HepG2 (cell line): ENCODE measurements around the gene RABL6. TPM values are rescaled to one million over a fixed set of nuclear protein-coding genes. Genes with fewer than 3 reads are reported as not detected.
"Not testable (repeated sequence)": the region's sequence is repeated elsewhere in the genome, so short reads cannot be mapped to it uniquely, and the experiment has no call there.

ENCODE experiments used
- AKAP8 ChIP-seq: sonication (generic); formaldehyde crosslinking; IDR thresholded peaks from 2 replicates; pipeline ENCODE4 v1.5.1; 2020; ENCODE audit warnings: mild to moderate bottlenecking, missing genetic modification reagents
- HNF1A ChIP-seq, 2 experiments: sonication (generic) in 1 of 2; formaldehyde crosslinking in 1 of 2; IDR thresholded peaks; 2 replicates each; pipeline versions ENCODE4 v1.4.0 to v1.6.1; 2016 to 2020; ENCODE audit warnings: borderline replicate concordance in 1 of 2, low read depth in 1 of 2, mild to moderate bottlenecking in 1 of 2, missing genetic modification reagents in 1 of 2
- MED8 ChIP-seq: sonication (generic); formaldehyde crosslinking; IDR thresholded peaks from 2 replicates; pipeline ENCODE4 v1.8.1; 2023; ENCODE audit warnings: mild to moderate bottlenecking, missing genetic modification reagents; ENCODE audit not compliant: insufficient replicate concordance
- NONO ChIP-seq, 2 experiments: fragments of 450-650 bp in 1 of 2; sonication (generic) in 1 of 2; formaldehyde crosslinking in 1 of 2; IDR thresholded peaks in 1 of 2; conservative IDR thresholded peaks in 1 of 2; 2 replicates each; pipeline versions ENCODE4 v1.6.1 to v1.8.0; 2017 to 2022; ENCODE audit warnings: mild to moderate bottlenecking in 1 of 2, missing genetic modification reagents in 1 of 2, moderate library complexity in 1 of 2
- ZHX2 ChIP-seq, 2 experiments: sonication (generic) in 1 of 2; formaldehyde crosslinking in 1 of 2; IDR thresholded peaks; 2 replicates each; pipeline versions ENCODE4 v1.6.1 to v1.9.0; 2014 to 2022; ENCODE audit warnings: antibody characterized with exemption in 1 of 2, borderline replicate concordance in 1 of 2, inconsistent platforms in 1 of 2, low read depth in 1 of 2, missing genetic modification reagents in 1 of 2
- ZIK1 ChIP-seq: sonication (generic); formaldehyde crosslinking; IDR thresholded peaks from 2 replicates; pipeline ENCODE4 v1.5.0; 2020; ENCODE audit warnings: mild to moderate bottlenecking, low read depth, missing genetic modification reagents, borderline replicate concordance
- ZNF558 ChIP-seq: sonication (generic); formaldehyde crosslinking; IDR thresholded peaks from 2 replicates; pipeline ENCODE4 v1.9.0; 2022; ENCODE audit warnings: mild to moderate bottlenecking, missing genetic modification reagents, borderline replicate concordance
- ZNF766 ChIP-seq: sonication (generic); formaldehyde crosslinking; IDR thresholded peaks from 2 replicates; pipeline ENCODE4 v1.5.0; 2020; ENCODE audit warnings: missing genetic modification reagents, borderline replicate concordance
- polyA plus RNA-seq, 8 experiments: library from polyadenylated mRNA; depleted of rRNA in 3 of 8; stranded (reverse) in 7 of 8; unstranded in 1 of 8; fragments of >200 nt; fragmentation: Illumina TruSeq in 4 of 8; extraction: Trizol in 4 of 8; gene quantifications; 2 replicates each; pipeline versions ENCODE4 v1.2.1 to v1.2.3, GENCODE V29; 2011 to 2016; ENCODE audit warnings: low read depth in 4 of 8, missing spikeins in 1 of 8, mixed read lengths in 1 of 8; ENCODE audit not compliant: insufficient read depth in 1 of 8
- total RNA-seq, 5 experiments: library from RNA; depleted of rRNA; stranded (reverse); fragments of >200 nt; fragmentation: Illumina TruSeq; extraction: Trizol; gene quantifications; 2 replicates each; pipeline ENCODE4 v1.2.3, GENCODE V29; 2016; ENCODE audit warnings: low read depth in 1 of 5
- TF ChIP-seq, protein P1 (sequence below): sonication (generic); formaldehyde crosslinking; IDR thresholded peaks from 2 replicates; pipeline ENCODE4 v1.4.0; 2020; ENCODE audit warnings: mild to moderate bottlenecking, missing genetic modification reagents, borderline replicate concordance

RABL6 gene
- total and polyA plus RNA-seq, 2 of the 13 experiments (the other 11 are each of a cell fraction or from before 2014, with no cell fraction given) = 81.5 to 125 TPM

GRCh38 chr9:136788644-136789522 lies 18.9 kb upstream of the RABL6 start (continued):
- TF ChIP-seq, protein P1, sequence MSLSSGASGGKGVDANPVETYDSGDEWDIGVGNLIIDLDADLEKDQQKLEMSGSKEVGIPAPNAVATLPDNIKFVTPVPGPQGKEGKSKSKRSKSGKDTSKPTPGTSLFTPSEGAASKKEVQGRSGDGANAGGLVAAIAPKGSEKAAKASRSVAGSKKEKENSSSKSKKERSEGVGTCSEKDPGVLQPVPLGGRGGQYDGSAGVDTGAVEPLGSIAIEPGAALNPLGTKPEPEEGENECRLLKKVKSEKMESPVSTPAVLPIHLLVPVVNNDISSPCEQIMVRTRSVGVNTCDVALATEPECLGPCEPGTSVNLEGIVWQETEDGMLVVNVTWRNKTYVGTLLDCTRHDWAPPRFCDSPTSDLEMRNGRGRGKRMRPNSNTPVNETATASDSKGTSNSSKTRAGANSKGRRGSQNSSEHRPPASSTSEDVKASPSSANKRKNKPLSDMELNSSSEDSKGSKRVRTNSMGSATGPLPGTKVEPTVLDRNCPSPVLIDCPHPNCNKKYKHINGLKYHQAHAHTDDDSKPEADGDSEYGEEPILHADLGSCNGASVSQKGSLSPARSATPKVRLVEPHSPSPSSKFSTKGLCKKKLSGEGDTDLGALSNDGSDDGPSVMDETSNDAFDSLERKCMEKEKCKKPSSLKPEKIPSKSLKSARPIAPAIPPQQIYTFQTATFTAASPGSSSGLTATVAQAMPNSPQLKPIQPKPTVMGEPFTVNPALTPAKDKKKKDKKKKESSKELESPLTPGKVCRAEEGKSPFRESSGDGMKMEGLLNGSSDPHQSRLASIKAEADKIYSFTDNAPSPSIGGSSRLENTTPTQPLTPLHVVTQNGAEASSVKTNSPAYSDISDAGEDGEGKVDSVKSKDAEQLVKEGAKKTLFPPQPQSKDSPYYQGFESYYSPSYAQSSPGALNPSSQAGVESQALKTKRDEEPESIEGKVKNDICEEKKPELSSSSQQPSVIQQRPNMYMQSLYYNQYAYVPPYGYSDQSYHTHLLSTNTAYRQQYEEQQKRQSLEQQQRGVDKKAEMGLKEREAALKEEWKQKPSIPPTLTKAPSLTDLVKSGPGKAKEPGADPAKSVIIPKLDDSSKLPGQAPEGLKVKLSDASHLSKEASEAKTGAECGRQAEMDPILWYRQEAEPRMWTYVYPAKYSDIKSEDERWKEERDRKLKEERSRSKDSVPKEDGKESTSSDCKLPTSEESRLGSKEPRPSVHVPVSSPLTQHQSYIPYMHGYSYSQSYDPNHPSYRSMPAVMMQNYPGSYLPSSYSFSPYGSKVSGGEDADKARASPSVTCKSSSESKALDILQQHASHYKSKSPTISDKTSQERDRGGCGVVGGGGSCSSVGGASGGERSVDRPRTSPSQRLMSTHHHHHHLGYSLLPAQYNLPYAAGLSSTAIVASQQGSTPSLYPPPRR (CRISPR knock-in tag) = peak; percentile 84
- TF ChIP-seq ZHX2 (IDR thresholded peaks at IDR 0.05; ENCODE audit: low read depth) (peak; percentile 34; the same call in 1 of the 2 replicates), MED8 (CRISPR knock-in tag) (peak; percentile 85), NONO (CRISPR knock-in tag; conservative IDR thresholded peaks at IDR 0.05) (peak; percentile 75), HNF1A (IDR thresholded peaks at IDR 0.05; ENCODE audit: low read depth) (peak; percentile 82), HNF1A (CRISPR knock-in tag; IDR thresholded peaks at IDR 0.05; ENCODE audit: borderline replicate concordance) (peak; percentile 97), ZIK1 (CRISPR knock-in tag) (0 out of 2 replicates have a peak, but pooled peaks have one; percentile 28), ZNF766 (CRISPR knock-in tag) (peak; percentile 64; the same call in 1 of the 2 replicates), AKAP8 (peak; percentile 62; the same call in 1 of the 2 replicates), ZNF558 (CRISPR knock-in tag) (0 out of 2 replicates have a peak, but pooled peaks have one; percentile 20)
- TF ChIP-seq ZHX2 (CRISPR knock-in tag; IDR thresholded peaks at IDR 0.05; ENCODE audit: borderline replicate concordance); NONO (IDR thresholded peaks at IDR 0.05): not testable (repeated sequence)
